IPS-18c (cell line): ENCODE measurements around the gene MAPK8.
"Not testable (repeated sequence)": the region's sequence is repeated elsewhere in the genome, so short reads cannot be mapped to it uniquely, and the experiment has no call there.

Experiments used
- H3K4me3 ChIP-seq: 2 replicates; pipeline ENCODE4 v1.7.0; 2013; ENCODE audit warnings: low read depth, mild to moderate bottlenecking, low read length, moderate library complexity; ENCODE audit not compliant: insufficient read depth
- H3K9me3 ChIP-seq: one replicate; pipeline ENCODE4 v1.6.1; 2013; ENCODE audit warnings: mild to moderate bottlenecking, low read length, moderate library complexity; ENCODE audit not compliant: control insufficient read depth, insufficient read depth

Gene MAPK8

DNA sequence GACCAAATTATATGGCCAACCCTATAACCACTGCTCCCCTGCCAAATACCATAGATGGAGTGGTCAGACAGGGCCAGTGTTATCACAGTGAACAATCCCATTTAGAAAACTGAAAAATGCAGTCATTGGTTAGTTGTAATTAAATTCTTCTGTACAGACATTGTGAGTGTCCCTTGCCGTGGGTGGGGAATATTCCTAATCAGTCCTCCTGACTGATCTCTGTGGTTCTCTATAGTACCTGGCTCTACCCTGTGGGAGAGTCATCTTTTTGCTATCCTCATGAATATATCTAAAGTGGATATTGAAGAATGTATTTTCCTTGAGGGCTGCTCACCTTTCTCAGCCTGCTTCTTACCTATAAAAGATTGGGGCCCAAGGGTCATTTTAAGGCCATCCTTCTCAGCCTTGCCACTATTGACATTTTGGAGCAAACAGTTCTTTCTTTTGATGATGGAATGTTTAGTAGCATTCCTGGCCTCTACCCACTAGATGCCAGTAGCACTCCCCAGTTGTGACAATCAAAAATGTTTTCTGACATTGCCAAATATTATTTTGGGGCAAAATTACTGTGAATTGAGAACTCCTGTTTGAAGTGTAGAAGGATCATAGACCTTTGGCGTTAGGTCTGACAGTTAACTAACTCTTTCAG is 110.2 kb downstream of the MAPK8 start:
- Histone ChIP-seq H3K4me3 (no peak overlapping the region), H3K9me3 (no peaks in the 10 kb centered on the region)

DNA sequence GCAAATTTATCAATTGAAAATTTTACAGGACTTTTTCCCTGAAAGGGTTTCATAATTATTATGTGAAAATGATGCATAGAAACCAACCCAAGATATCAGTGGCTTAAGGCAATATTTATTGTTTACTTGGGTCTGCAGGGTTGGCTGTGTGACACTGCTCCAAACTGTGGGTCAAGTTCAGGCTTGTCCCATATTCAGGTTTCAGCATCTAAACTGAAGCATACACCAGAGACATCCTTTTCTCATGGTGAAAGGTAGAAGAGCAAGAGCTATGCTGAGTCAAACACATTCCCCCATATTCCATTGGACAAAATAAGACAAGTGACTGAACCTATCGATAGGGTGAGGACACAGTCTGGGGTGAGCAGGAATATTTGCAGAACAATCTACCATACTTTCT is 110.9 kb downstream of the MAPK8 start:
- Histone ChIP-seq H3K4me3 (no peak overlapping the region), H3K9me3 (no peaks in the 10 kb centered on the region)

DNA sequence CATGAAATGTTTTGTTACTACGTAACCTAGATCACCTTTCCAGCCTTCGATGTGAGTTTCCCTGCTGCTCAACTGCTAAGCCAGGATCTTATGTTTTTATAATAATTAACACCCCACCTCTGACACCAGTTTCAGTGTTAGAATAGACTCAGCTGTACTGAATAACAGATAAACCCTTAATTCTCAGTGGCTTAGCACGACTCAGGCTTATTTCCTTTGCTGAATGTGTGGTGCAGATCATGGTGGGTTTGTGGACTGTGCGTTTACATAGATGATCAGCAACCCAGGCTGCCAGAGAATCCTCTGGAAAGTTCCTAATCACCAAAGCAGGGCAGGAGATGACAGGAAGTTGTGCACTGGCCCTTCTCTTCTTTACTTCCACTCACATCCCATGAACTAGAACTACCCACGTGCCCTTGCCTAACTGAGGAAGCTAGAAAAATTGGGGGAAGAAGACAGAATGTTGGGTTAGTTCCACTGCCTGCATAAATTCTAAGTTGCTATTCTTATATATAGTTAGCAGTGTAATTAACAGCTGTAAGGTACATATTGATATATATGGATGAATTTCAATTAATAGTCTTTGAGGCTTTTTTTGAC is 111.8 kb downstream of the MAPK8 start:
- Histone ChIP-seq H3K9me3 (no peaks in the 10 kb centered on the region), H3K4me3 (no peak overlapping the region)

DNA sequence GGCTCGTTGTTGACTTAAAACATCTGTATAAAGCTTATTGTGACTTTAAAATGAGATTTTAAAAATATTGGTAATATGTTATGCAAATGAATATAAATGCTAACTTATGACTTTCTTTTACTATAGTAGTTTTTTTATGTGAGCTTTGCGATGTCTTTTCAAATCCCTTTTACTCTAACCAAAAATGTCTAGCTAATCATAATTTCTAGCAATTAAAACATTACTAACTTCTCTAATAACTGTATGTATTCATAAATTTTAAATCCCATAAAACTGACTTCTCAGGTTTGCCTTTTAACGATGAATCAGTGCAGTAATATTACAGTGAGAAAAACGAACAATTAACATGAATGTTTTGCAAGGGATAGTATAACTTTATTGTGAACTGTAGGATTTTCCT is 113.2 kb downstream of the MAPK8 start:
- no peak overlapping the region for H3K4me3 ChIP-seq
- H3K9me3 ChIP-seq: no peaks in the 10 kb centered on the region

DNA sequence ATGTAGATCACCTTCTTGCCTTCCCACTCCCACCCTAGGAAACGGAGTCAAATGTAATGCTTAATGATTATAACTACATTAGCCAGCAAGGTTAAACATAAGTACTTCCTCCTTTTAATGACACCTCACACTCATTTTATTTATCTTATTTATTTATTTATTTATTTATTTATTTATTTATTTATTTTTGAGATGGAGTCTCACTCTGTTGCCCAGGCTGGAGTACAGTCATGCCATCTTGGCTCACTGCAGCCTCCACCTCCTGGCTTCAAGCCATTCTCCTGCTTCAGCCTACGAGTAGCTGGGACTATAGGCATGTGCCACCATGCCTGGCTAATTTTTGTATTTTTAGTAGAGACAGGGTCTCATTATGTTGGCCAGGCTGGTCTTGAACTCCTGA is 115.4 kb downstream of the MAPK8 start:
- H3K4me3 ChIP-seq, H3K9me3 ChIP-seq: not testable (repeated sequence)

DNA sequence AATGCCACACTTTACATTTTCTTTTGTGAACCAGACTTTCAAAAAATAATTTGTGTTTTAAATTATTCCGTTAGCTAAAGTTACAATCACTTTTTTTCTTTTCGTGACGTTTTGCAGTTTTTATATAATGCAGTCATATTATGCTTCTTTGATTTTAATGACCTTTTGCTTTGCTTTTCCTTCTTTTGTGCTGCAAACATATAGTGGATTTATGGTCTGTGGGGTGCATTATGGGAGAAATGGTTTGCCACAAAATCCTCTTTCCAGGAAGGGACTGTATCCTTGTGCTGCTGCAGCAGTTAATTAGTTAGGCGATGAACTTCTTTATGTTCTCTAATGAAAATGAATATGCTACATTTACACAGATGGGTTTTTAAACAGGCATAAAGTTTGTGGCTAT is 117.4 kb downstream of the MAPK8 start:
- H3K9me3 ChIP-seq: no peaks in the 10 kb centered on the region
- no peak overlapping the region for H3K4me3 ChIP-seq

DNA sequence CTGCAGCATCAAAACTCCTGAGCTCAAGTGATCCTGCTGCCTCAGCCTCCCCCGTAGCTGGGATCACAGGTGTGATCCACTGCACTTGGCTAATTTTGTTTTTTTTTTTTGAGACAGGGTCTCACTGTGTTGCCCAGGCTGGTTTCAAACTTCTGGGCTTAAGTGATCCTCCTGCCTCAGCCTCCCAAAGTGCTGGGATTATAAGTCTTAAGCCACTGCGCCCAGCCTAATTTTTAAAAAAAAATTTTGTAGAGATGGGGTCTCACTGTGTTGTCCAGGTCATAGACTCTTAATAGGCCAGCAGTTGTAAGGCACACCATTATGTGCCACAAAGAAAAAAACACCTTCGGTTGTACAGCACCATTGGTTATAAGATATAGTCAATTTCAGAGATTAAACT is 122.4 kb downstream of the MAPK8 start:
- no peaks in the 10 kb centered on the region for H3K9me3 ChIP-seq

DNA sequence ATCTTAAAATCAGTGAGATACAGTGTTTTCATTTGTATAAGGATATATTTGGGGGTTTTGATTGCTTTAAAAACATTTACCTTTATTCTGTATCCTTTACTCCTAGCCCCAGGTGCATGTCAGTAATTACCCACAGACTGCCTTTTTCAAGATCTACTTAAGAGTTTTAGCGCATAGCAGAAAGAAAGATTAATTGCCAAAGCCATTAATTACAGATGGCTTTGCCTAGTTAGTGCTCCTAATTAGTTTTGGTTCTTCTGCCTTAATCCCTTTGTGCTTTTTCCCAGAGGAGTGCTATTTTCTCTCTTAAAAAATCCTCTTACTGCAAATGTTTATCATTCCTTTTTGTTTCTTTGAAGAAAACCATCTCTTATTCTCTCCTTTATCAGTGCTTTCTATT is 122.8 kb downstream of the MAPK8 start:
- no peak overlapping the region for H3K4me3 ChIP-seq
- H3K9me3 ChIP-seq: no peaks in the 10 kb centered on the region

More for the DNA sequence above, 122.4 kb downstream of the MAPK8 start:
- H3K4me3 ChIP-seq: no peak overlapping the region

DNA sequence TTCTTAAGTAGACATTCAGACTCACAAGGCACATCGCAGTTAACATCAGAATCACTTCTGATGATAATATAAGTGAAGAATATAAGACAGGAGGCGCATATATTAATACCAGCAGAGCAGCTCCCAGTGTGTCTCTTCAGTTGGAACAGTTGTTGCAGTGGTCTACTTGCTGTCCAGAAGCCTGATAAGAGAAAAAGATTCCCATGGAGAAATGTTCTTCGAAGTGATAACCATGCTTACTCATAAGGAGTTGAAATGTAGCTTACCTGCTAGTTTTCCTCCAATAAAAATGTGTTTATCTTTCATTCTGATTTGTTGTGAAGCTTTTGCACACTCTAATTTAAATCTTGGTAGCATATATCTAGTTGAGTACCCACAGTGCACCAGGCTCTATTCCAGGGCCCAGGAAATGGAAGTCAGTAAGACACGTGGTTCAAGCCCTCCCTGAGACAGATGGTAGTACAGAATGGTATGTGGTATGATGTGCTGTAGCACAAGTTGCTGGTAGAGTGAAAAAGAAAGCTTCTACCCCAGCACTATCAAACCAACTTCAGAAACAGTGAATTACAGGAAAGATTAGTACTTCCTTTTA is 124.0 kb downstream of the MAPK8 start:
- H3K9me3 ChIP-seq: no peaks in the 10 kb centered on the region
- no peak overlapping the region for H3K4me3 ChIP-seq

GRCh38 chr10:48431871-48432270 is 125.4 kb downstream of the MAPK8 start:
- Histone ChIP-seq H3K9me3 (no peaks in the 10 kb centered on the region), H3K4me3 (no peak overlapping the region)

DNA sequence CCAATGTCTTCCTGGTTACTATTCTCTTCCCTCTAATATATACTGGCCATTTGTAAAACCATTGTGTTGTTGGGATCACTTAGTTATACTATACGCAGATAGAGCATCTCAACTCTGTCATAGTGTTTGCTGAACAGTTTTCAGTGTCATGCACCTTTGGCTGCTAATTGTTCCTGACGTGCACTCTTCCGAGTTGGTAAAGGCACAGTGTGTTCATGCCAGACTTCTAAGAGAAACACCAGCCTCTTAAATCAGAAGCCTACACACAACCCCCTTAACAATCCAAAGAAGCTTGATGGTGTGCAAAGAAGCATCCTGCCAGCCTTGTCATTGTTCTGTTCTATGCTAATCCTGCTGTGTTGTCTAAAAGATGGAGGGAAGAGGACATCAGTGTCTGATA is 131.1 kb downstream of the MAPK8 start:
- H3K4me3 ChIP-seq: no peak overlapping the region
- no peaks in the 10 kb centered on the region for H3K9me3 ChIP-seq

- no peaks in the 10 kb centered on the region for H3K9me3 ChIP-seq
- H3K4me3 ChIP-seq: no peak overlapping the region
These were observed 132.6 kb downstream of the MAPK8 start for GRCh38 chr10:48439031-48439430.

GRCh38 chr10:48439581-48440041 is 133.1 kb downstream of the MAPK8 start:
- no peak overlapping the region for H3K4me3 ChIP-seq
- H3K9me3 ChIP-seq: no peaks in the 10 kb centered on the region

GRCh38 chr10:48440771-48441170 is 134.3 kb downstream of the MAPK8 start:
- Histone ChIP-seq H3K4me3 (no peak overlapping the region), H3K9me3 (no peaks in the 10 kb centered on the region)

GRCh38 chr10:48442090-48442808 is 135.8 kb downstream of the MAPK8 start:
- H3K4me3 ChIP-seq: no peak overlapping the region

DNA sequence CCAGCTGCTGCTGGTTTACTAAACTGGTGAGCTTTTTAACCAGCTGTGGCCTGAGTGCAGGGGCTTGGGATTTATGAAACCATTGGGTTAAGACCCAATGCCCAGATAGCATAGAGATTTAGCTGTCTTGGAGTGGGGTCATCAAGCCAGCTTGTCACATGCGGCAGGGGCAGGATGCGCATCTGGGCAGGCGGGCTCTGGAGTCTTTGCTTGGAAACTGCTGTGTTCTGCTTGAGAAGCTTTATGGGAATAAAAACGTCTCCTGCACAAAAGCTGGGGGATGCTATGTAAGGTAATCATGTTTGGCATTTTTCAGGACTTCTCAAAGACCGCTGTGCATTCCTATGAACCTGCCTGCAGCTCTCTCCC is 136.3 kb downstream of the MAPK8 start:
- Histone ChIP-seq H3K4me3 (no peak overlapping the region), H3K9me3 (no peaks in the 10 kb centered on the region)

More at GRCh38 chr10:48442090-48442808, 135.8 kb downstream of the MAPK8 start:
- no peaks in the 10 kb centered on the region for H3K9me3 ChIP-seq

GRCh38 chr10:48444266-48444665 is 137.8 kb downstream of the MAPK8 start:
- H3K9me3 ChIP-seq: no peaks in the 10 kb centered on the region
- no peak overlapping the region for H3K4me3 ChIP-seq
